Endothelial cell (in vitro differentiated cells): ENCODE measurements around the gene WDR31. TPM values are rescaled to one million over a fixed set of nuclear protein-coding genes. Genes with fewer than 3 reads are reported as not detected.

Source experiments
- DNase-seq: peaks from one replicate; pipeline ENCODE4 v3.0.0; 2021; ENCODE audit warnings: low spot score
- H3K27ac Mint-ChIP-seq: one replicate; pipeline ENCODE4 v1.8.0; 2021; ENCODE audit warnings: mixed read lengths, inconsistent platforms; ENCODE audit not compliant: unreplicated experiment
- H3K27me3 Mint-ChIP-seq: one replicate; pipeline ENCODE4 v1.8.0; 2021; ENCODE audit warnings: mild to moderate bottlenecking, moderate library complexity, mixed read lengths, inconsistent platforms; ENCODE audit not compliant: unreplicated experiment
- H3K36me3 Mint-ChIP-seq: one replicate; pipeline ENCODE4 v1.8.0; 2021; ENCODE audit warnings: mild to moderate bottlenecking, low read depth, mixed read lengths, inconsistent platforms; ENCODE audit not compliant: unreplicated experiment
- H3K4me1 Mint-ChIP-seq: one replicate; pipeline ENCODE4 v1.8.0; 2021; ENCODE audit warnings: mild to moderate bottlenecking, mixed read lengths, inconsistent platforms; ENCODE audit not compliant: unreplicated experiment
- H3K4me3 Mint-ChIP-seq: one replicate; pipeline ENCODE4 v1.8.0; 2021; ENCODE audit warnings: mild to moderate bottlenecking, mixed read lengths, inconsistent platforms; ENCODE audit not compliant: unreplicated experiment
- H3K9me3 Mint-ChIP-seq: one replicate; pipeline ENCODE4 v1.8.0; 2021; ENCODE audit warnings: mixed read lengths, inconsistent platforms; ENCODE audit not compliant: unreplicated experiment
- long read RNA-seq: library from polyadenylated mRNA; unstranded; transcript quantifications from one replicate; pipeline ENCODE4 v2.0.0, GENCODE V29; 2020; ENCODE audit not compliant: unreplicated experiment
- total RNA-seq: library from RNA; stranded (reverse); fragmentation: NEBNext Ultra II Directional; extraction: Animal tissue kit (Norgen Biotek cat#: 25700); gene quantifications from one replicate; pipeline ENCODE4 v1.2.1, GENCODE V29; 2021; ENCODE audit not compliant: unreplicated experiment
- TF ChIP-seq, protein P1 (sequence below): fragments of 200-600 bp; sonication (generic); IDR thresholded peaks from one replicate; pipeline ENCODE4 v1.5.0; 2021; ENCODE audit warnings: antibody characterized with exemption; ENCODE audit not compliant: unreplicated experiment

The WDR31 gene
- 0.95 TPM for total RNA-seq
- long read RNA-seq, partial matches to known transcripts: 0 of 3 reads
- long read RNA-seq, other reads (novel, unspliced or antisense): 0 of 3 reads

DNA sequence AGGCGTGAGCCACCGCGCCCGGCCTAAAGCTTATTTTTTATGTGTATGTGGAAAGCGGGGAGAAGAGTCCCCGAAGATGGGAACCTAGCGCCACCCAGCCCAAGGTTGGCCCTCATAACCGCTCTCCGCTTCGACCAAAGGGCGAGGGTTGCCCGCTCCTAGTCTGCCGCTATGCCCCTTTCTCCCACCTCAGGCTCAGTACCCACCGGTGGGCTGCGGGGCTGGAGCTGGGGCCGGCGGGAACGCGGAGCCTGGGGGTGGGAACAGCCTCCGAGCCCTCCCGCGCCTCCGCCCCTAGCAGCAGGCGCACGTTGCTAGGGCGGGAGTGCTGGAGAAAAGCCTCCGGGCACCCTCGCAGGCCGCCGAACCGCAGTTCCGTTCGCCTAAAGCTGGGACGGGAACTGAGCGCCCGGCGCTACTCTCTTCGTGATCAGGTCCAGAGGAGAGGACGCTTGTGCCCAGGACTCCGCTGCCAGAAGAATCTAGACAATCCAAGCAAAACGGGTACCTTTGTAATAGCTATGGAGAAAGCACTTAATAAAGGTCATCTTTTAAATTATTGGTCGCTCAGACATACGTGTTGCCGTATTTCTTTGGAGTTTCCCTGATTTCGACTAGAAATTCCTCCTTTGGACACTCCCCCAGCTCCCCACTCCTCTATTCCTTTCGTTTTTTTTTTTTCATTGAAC, at the start of gene WDR31:
WDR31 (minus strand) TSS at position 265 of the 689 bp plus-strand sequence. CDS start 8,253 bp downstream, outside the sequence.
- Mint-ChIP-seq H3K27me3 (peaks cover 5% of the 10 kb centered on the region), H3K4me3 (peak within 1 kb of the TSS; percentile 89), H3K27ac (peak within 1 kb of the TSS; percentile 49), H3K36me3 (no peaks in the 10 kb centered on the region), H3K9me3 (no peaks in the 10 kb centered on the region), H3K4me1 (no peaks in the 10 kb centered on the region)
- TF ChIP-seq, protein P1, sequence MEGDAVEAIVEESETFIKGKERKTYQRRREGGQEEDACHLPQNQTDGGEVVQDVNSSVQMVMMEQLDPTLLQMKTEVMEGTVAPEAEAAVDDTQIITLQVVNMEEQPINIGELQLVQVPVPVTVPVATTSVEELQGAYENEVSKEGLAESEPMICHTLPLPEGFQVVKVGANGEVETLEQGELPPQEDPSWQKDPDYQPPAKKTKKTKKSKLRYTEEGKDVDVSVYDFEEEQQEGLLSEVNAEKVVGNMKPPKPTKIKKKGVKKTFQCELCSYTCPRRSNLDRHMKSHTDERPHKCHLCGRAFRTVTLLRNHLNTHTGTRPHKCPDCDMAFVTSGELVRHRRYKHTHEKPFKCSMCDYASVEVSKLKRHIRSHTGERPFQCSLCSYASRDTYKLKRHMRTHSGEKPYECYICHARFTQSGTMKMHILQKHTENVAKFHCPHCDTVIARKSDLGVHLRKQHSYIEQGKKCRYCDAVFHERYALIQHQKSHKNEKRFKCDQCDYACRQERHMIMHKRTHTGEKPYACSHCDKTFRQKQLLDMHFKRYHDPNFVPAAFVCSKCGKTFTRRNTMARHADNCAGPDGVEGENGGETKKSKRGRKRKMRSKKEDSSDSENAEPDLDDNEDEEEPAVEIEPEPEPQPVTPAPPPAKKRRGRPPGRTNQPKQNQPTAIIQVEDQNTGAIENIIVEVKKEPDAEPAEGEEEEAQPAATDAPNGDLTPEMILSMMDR: no peak
- DNase-seq: peak; percentile 83

DNA sequence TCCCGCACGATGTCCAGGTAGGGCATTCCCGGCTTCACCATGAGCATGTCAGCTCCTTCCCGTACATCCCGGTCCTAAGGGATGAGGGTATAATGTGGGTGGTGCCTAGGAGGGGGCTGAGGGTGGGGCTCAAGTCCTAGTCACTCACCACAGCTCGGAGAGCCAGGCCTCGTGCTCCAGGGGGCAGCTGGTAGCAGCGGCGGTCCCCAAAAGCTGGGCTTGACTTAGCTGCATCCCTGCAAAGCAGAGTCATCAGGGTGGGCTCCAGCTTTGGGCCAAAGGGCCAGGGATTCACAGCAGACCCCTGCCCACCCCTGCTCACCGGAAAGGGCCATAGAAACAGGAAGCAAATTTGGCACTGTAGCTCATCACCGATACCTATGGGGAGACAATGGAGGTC, 49.4 kb upstream of the WDR31 start:
- H3K4me1 Mint-ChIP-seq: peaks cover 2% of the 10 kb centered on the region
- peaks cover 34% of the 10 kb centered on the region for H3K36me3 Mint-ChIP-seq
- H3K27ac Mint-ChIP-seq: no peak overlapping the region

DNA sequence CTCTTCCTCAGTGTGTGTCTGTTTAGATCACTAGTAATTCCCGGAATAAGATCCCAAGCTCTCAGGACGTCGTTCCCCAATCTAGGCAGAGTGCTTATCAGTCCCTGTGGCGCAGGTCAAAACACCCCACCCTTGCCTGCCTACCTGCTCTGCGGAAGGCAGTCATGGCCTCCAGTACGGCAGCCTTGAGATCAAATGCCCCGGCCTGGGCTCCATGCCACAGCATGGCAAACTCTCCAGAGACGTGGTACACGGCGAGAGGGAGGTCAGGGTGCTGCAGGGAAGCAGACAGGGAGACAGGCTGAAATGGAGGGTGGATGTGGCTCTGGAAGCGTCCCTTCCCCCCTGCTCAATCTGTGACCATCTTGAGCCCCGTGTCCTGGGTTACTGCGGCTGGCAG, 48.8 kb upstream of the WDR31 start:
- DNase-seq: no peak
- Mint-ChIP-seq H3K27ac (no peak overlapping the region), H3K9me3 (no peaks in the 10 kb centered on the region), H3K27me3 (peaks cover 6% of the 10 kb centered on the region), H3K4me1 (peaks cover 2% of the 10 kb centered on the region), H3K4me3 (peak overlapping the region; percentile 29), H3K36me3 (peaks cover 34% of the 10 kb centered on the region)
- TF ChIP-seq, protein P1: no peak

More for the DNA sequence above, 49.4 kb upstream of the WDR31 start:
- Mint-ChIP-seq H3K4me3 (no peak overlapping the region), H3K27me3 (peaks cover 6% of the 10 kb centered on the region), H3K9me3 (no peaks in the 10 kb centered on the region)
- TF ChIP-seq, protein P1: no peak
- DNase-seq: no peak

DNA sequence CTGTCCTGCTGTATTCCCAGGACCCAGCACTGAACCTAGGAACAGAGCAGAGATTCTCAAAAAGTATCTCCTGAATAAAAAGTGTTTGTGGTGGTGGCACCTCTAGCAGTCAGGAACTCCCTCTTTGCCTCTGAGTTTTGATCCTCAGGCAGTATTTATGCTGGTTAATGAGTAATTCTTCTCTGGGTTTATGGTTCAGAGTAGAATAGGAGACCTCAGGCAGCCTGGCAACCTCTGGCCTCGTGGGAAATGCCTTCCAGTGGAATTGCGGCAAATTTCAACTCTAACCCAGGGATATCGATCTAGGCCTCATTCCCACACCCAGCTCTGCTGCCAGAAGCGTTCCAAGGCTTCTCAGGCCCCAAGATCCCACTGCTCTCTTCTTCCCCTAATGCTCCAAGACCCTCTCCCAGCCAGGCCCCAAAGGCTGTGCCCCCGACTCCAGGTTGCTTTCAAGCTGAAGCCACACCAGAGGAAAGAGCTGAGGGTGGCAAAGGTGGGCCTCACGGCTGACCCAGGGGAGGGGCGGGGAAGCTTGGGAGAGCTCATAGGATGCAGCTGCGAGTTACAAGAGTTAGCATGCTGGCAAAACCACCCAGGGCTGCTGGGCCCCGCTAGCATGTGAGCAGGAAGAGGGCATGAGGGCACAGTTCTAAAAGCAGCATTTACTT, 47.6 kb upstream of the WDR31 start:
- DNase-seq: no peak
- TF ChIP-seq, protein P1: no peak
- H3K4me1 Mint-ChIP-seq: peaks cover 2% of the 10 kb centered on the region
- H3K9me3 Mint-ChIP-seq: no peaks in the 10 kb centered on the region
- H3K27ac Mint-ChIP-seq: no peak overlapping the region
- peaks cover 30% of the 10 kb centered on the region for H3K36me3 Mint-ChIP-seq
- no peak overlapping the region for H3K4me3 Mint-ChIP-seq
- peaks cover 4% of the 10 kb centered on the region for H3K27me3 Mint-ChIP-seq
